Measurements from ENCODE around the gene TPRN.

Gene TPRN

DNA sequence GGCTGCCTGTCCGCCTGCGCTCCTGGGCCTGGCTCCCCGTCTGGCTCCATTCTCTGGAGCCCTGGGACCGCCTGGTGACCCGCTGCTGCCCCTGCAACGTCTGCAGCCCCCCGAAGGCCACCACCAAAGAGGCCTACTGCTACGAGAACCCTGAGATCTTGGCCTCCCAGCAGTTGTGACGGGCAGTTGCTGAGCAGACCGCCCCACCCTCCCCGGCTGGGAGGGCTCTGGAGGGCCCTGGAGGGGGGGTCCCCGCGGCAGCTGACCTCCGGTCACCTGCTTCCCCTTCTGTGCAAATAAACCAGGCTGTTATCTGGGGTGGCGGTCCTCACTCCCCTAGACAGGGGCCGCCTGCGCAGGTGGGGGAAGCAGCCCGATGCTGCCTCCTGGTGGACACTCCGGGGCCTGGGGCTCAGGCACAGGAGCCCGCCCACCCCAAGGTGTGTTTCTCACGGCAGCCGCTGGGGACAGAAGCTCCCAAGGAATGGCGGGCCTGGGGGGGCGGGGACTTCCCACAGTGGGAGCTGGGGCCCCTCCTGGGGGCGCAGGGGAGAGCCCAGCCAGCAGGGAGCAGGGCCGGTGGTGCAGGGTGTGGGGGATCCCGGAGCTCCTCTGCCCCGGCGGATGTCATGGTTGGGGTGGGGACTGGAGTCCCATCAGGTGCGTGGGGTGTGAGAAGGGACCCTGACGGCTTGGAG, 35.8 kb upstream of the TPRN start:
- DNase-seq (ENCODE audit: low read depth) = peak; percentile 84

DNA sequence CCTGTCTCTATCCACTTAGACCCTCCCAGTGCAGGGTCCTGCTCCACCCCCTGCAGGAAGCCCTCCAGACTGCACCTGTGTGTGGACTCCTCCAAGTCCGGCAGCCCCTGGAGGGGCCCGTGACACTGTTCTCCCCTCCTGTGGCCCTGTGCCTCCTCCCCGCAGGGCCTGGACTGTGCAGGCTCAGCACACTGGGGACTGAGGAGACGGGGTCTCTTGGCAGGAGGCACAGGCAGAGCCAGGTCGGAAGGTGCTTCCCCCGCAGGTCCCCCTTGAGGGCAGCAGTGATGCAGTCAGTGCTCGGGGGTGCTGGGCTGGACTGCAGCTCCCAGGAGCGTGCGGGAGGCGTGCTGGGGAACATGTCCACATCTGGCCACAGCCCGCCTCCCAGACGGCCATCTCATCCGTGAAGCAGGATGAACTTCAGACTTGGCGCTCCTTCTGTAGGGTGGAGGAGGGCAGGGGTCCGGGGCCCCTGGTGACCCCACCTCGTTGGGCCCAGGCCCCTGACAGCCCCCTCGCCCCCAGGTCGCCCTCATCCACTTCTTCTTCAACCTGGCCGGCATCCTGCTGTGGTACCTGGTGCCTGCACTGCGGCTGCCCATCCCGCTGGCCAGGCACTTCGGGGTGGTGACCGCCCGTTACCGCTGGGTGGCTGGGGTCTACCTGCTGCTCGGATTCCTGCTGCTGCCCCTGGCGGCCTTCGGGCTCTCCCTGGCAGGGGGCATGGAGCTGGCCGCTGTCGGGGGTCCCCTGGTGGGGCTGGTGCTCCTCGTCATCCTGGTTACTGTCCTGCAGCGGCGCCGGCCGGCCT, 35.1 kb upstream of the TPRN start:
- no peak for DNase-seq (ENCODE audit: low read depth)

DNA sequence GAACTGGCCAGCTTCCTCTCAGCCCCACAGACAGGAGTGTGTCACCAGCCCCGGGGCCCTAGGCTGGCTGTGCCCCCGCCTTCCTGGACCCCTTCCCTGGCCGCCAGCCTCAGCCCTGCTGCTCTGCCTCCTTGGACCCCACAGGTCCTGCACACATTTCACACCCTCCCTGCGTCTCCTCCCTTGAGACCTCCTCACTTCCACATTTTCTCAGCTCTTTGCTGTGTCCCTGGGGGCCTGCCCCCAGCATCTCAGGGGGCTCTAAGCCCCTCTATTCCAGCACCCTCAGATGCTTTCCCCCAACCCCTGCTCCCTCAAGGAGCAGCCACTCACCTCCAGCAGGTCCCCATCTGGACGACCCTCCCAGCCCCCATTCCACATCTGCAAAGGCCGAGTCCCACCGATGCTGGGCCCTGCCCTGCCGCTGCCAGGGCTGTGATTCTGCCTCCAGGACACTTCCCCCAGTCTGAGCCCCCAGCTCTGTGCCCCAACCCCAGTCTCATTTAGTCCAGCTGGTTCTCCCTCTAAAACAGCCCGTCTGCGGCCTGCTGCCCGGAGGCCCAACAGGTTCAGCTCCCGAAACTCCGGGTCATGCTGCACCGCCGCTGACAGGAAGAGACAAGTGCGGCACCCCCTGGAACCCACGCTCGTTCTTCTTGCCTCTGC, 34.4 kb upstream of the TPRN start:
- DNase-seq (ENCODE audit: low read depth) = no peak

DNA sequence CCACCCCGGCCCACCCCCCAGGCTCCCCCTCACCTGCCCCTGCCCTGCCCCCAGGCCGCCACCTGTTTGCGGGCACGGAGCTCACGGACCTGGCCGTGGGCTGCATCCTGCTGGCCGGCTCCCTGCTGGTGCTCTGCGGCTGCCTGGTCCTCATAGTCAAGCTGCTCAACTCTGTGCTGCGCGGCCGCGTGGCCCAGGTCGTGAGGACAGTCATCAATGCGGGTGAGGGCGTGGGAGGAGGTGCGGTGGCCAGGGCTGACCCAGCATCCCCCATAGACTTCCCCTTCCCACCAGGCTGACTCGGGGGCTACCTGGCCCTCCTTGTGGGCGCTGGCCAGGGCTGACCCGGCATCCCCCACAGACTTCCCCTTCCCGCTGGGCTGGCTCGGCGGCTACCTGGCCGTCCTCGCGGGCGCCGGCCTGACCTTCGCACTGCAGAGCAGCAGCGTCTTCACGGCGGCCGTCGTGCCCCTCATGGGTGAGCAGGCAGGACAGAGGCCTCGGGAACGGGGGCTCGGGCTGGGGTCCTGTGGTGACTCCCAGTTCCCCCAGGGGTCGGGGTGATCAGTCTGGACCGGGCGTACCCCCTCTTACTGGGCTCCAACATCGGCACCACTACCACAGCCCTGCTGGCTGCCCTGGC, 33.6 kb upstream of the TPRN start:
- DNase-seq (ENCODE audit: low read depth) = no peak

DNA sequence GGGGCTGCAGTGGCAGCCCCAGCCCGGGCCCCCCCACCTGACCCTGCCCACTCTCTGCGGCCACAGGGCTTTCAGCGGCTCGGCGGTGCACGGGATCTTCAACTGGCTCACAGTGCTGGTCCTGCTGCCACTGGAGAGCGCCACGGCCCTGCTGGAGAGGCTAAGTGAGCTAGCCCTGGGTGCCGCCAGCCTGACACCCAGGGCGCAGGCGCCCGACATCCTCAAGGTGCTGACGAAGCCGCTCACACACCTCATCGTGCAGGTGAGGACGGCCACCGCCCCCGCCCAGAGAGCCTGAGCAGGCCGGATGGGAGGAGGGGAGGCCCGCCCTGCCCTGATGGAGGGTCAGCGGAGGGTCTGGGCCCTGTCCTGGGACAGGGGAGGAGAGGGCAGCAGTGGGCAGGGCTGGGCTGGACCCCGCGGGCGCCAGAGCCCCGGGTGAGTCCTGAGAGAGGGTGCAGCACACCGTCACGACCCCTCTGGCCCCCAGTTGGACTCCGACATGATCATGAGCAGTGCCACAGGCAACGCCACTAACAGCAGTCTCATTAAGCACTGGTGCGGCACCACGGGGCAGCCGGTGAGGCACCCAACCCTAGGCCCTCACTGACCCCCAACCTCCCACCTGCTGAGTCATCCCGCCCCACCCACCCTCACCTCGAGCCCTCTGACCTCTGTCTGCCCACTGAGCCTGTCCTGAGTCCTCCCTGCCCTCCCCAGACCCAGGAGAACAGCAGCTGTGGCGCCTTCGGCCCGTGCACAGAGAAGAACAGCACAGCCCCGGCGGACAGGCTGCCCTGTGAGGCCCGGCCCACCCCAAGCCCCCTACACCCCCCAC, 32.8 kb upstream of the TPRN start:
- DNase-seq (ENCODE audit: low read depth) = no peak

DNA sequence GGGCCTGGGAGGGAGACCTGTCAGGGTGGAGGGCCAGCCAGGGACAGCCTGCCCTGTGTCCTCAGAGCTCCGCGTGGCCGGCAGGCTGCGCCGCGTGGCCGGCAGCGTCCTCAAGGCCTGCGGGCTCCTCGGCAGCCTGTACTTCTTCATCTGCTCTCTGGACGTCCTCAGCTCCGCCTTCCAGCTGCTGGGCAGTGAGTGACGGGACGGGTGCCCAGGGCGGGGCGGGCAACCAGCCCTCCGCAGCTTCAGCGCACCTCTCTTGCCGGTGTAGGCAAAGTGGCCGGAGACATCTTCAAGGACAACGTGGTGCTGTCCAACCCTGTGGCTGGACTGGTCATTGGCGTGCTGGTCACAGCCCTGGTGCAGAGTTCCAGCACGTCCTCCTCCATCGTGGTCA, 32.0 kb upstream of the TPRN start:
- DNase-seq (ENCODE audit: low read depth) = no peak

DNA sequence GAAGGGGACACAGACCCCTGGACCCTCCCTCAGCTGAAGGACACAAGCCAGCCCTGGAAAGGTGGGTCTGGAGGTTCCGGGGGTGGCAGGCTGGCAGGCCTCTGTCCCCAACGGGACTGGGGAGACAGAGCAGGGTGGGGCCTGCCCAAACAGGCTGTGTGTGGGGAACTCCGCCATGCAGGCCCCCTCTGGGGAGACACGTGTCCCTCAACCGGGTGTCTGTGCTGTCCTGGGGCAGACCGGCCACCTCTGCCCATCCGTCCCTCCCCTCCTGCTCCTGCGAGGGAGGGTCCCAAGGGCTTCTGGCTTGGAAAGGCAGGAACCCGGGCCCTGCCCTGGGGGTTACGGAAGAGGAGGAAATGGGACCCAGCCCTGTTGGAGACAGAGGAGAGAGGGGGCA, 31.6 kb upstream of the TPRN start:
- DNase-seq (ENCODE audit: low read depth) = no peak

DNA sequence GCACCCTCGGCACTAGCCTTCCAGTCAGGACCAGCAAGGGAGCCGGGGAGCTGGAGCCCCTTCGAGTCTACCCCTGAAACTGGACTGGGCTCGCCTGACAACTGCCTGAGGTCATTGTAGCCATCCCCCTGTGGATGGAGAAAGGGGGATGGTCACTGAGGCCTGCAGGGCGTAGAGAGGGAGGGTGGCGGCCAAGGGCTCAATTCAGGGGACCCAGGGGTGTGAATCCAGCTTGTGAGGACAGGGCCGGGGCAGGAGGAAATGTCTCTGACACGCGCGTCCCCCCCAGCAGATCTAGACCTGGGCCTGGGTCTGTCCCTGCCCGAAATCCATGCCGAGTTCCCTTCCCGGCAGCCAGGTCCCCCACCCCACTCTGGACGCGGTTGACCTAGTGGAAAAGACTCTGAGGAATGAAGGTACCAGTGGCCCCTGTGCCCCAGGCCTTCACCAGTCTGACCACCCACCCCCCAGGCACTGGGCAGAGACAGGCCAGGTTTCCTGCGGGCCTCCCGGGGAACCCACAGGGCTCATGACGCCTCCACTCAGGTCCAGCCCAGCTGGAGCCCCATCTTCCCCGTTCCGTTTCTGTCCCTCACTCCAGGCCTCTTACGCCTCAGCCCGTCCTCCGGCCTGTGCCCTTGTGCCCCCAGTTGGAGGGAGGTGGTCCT, 31.0 kb upstream of the TPRN start:
- DNase-seq (ENCODE audit: low read depth) = no peak

DNA sequence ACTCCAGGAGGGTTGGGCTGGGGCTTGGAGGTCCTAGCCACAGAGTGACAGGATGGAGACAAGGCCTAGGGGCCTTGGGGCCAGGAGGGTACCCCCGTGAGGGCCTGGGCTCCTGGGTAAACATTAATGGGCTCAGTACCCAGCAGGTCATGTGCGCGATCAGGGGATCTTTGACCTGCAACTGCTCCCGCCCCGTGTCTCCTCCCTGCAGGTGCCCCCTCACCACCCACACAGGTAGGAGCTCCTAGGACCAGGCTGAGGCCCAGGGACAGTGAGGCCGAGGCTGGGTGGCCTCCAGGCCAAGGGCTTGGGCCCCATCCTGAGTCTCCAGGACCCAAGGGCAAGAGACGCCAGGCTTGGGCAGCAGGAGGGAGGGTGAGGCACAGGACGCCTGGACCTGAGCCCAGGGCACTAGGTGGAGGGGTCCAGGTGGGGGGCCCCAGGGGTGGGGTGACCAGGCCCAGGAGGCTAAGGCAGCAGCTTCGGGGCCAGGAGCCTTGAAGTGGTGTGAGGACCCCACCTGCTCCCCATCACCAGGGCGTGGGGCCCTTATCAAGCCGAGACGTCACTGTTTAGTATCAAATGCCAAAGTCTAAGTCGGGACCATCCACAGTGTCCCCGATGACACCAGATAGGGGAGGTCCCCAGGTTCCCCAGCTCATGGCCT, 30.3 kb upstream of the TPRN start, which contains the start of gene SLC34A3:
Gene SLC34A3 (plus strand): TSS at position 197 of the 667 bp plus-strand sequence. CDS start 802 bp downstream, outside the sequence.
- DNase-seq (ENCODE audit: low read depth) = no peak

DNA sequence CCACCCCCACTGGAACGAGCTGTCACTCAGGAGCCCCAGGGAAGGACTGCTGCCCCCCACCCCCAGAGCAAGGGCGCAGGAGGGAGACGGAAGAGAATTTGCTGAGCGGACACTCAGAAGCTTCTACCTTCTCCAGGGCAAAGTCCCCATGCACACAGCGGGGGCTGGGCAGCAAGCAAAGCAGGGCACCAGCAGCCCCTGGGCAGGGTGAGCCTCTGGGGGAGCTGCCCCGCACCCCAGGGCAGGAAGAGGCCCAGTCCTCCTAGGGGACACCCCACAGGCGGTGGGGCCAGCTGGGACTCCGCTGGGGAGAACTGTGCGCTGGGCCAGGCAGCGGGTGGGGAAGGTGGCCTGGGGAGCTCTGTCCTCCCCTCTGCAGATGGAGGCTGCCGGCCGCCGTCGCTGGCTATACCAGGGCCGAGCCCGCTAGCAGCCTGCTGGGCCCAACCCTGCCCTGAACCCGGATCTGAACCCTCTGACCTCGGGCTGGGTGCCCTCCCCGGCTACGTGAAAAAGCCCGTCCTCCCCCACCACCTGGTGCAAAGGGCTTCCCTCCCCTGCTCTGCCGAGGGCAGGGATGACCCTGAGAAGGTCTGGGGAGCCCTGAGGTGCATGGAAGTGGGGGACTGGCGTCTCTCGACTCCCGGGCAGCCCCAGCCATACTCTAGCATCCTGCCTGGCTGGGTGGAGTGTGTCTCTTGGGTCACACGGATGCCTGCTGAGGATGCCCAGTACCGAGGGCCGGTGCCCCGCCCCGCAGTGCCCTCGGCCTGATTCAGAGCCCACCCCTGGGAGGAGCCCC, 29.6 kb upstream of the TPRN start:
- no peak for DNase-seq (ENCODE audit: low read depth)

DNA sequence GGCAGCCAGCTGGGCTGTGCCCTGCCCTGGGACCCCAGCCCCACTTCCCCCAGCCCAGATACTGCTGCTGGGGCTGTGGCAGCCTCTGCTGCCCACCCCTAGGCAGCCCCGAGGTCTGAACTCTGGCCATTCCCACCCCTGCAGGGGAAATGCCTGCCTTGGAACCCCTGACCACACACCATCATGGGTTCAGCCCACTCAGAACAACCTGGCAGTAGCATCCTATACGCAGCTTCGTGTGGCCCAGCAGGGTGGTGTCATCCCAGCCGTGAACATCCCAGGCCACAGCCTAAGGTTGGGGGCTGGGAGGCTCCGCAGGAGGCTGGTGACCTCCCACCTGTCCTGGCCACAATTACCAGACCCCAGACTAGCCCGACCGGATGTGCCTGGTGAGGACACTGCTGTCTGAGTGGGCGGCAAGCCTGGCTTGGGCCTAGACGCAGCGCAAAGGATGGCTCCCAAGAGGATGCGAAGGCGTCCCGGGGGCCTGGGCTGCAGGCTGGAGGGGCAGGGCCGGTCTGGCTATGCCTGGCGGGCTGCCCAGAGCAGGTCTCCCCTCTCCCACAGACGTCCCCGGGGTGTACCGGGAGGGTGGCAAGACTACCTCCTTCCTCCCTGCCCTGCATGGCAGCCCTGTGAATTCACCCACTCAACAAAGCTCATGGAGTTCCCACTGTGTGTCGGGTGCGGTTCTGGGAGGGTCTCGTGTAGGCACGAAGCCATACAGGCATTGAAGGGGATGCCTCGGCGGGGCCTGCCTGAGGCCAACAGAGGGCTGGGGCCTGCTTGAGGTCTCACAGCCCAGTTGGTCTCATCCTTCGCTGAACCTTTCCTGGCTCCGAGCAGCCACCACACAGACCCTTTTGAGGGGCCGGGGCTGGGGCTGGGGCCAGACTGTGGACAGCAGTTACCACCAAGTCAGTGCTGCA, 28.7 kb upstream of the TPRN start:
- DNase-seq (ENCODE audit: low read depth) = no peak

DNA sequence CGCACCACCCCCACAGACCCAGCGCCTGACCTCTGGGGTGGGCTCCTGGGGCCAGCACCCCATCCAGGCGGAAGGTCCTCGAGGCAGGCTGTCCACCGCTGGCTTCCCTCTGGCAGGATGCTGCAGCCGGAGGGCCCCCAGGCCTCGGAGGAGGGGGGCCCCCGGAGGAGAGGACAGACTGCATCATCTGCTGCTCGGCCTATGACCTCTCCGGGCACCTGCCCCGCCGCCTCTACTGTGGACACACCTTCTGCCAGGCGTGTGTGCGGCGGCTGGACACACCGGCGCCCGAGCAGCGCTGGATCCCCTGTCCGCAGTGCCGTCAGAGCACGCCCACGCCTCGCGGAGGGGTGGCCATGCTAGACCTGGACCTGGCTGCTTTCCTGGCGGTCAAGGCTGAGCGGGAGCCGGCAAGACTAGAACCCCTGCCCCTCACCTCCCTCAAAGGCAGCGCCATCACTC, 28.0 kb upstream of the TPRN start:
- DNase-seq (ENCODE audit: low read depth) = no peak

DNA sequence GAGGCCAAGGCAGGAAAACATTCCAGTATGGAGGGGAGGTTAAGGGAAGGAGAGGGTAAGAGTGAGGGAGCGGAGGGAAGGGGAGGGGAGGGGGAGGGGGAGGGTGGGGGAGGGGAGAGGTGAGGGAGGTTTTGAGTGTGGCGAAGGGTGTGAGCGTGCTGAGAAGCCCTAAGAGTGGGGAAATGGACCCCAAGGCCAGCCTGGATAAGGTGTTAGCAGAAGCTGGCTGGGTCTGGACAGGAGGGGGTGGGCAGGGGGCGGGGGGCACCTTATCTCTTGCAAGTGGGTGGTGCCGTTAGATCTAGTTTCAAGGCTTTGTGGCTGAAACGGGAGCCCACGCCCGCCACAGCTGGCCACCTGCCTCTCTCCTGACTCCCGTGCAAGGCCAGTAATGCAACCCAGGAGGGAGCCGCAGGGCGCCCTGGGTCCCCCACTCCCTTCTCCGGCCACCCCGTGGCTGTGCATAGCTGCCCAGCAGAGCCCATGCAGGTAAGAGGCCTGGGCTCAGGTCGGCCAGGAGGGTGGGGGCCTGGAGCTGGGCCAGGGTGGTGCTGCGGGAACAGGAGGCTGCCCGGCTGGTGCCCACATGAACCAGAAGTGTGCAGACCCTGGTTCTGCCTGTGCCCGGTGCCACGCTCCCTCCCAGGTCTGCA, 27.4 kb upstream of the TPRN start:
- no peak for DNase-seq (ENCODE audit: low read depth)

DNA sequence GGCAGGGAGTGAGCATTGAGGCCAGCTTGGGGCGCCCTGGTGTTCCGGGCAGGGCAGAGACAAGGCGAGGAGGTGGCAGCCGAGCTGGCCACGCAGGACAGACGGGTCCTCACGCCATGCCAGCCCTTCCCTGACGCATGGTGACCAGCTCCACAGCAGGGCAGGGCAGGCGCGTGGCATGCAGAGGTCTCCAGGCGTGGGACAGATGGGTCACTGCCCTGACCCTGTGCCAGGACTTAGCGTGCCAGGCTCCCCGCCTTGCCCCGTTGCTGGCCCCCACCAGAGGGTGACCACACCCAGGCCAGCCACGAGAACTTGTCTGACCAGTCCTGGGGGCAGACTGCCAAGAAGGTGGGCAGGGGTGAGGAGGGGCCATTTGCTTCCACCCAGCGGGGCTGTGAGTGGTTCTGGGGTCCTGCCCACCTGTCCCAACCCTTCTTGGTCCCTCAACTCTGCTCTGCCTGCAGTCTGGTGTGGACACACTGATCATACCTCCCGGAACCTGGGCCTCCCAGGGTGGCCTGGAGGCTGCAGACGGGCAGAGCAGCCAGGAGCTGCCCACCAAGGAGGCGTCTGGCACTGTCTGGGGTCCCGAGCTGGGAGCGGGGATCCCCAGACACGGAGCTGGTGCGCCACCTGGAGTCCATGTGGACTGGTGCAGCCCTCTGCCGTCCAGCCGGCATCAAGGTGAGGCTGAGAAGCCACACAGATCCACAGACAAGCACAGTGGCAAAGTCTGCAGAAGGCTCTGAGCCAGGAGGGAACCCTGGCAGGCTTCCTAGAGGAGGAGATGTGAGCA, 26.7 kb upstream of the TPRN start, which contains the start of gene RNF224:
Gene RNF224 (plus strand): TSS at position 449 of the 799 bp plus-strand sequence. CDS start 834 bp downstream, outside the sequence.
- peak; percentile 74 for DNase-seq (ENCODE audit: low read depth)

DNA sequence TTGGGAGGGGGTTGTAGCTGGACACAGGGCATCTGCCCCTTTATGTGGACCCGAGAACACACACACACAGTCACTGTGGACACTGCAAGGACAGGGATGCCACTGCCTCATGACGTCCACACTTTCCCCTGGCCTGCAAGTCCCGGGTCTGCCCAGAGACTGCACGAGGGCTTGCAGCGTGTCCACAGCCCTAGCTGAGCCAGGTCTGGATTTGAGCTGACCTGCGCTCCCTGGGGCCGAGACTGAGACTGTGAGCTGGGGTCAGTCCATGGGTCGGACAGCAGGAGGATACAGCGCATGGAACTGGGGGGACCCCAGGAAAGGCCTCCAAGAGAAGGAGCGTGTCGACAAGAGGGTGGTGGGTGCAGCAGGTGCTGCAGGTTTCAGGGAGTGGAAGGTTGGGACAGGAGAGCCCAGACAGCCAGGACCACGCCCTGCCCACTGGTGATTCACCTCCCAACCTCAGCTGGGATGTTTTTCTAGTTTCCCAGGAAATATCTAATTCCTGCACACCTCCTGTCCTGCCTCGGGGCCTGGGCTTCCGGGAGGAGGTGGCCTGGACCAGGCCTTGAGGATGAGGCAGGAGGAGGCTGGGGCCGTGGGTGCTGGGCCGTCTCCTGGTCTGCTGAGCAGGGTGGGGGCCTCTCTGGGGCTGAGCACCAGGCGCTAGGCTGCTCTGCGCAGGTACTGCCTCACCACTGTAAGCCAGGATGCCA, 26.0 kb upstream of the TPRN start:
- DNase-seq (ENCODE audit: low read depth) = no peak

DNA sequence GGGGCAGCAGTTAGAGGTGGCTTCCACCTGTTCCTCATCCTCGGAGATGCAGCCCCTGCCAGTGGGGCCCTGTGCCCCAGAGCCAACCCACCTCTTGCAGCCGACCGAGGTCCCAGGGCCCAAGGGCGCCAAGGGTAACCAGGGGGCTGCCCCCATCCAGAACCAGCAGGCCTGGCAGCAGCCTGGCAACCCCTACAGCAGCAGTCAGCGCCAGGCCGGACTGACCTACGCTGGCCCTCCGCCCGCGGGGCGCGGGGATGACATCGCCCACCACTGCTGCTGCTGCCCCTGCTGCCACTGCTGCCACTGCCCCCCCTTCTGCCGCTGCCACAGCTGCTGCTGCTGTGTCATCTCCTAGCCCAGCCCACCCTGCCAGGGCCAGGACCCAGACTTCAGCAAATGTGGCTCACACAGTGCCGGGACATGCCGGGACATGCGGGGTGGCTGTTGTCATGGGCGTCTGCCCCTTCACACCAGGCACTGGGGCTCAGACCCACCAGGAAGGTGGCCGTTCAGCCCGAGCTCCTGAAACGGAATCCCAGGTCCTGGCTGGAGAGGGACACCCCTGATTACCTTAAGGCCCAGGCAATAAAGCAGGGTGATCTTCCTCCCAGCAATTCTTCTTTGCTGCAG, 25.3 kb upstream of the TPRN start:
- DNase-seq (ENCODE audit: low read depth) = no peak

Measured in stimulated activated CD8-positive, alpha-beta memory T cell treated with anti-CD3 and anti-CD28 coated beads, Interleukin-12 subunit alpha, Interleukin-12 subunit beta, amount 100 ng/mL, for 1 hour (primary cell).